NCI-H187 (cell line): ENCODE data around the gene BICD1.
"Not testable (repeated sequence)": the region's sequence is repeated elsewhere in the genome, so short reads cannot be mapped to it uniquely, and the experiment has no call there.

Experiments
- DNase-seq, 2 experiments: peaks; one replicate each; lab custom pipeline; 2025; lab: John Stamatoyannopoulos, UW

The BICD1 gene

GRCh38 chr12:32196250-32197198, 89.9 kb downstream of the BICD1 start:
- DNase-seq = no peak

- no peak for DNase-seq
Measured at GRCh38 chr12:32197421-32197820, 90.8 kb downstream of the BICD1 start.

GRCh38 chr12:32198555-32198954, 91.9 kb downstream of the BICD1 start:
- DNase-seq = no peak

GRCh38 chr12:32201096-32201495, 94.4 kb downstream of the BICD1 start:
- no peak for DNase-seq

- no peak for DNase-seq
Measured at GRCh38 chr12:32201976-32202375, 95.3 kb downstream of the BICD1 start.

GRCh38 chr12:32205731-32206130, 99.1 kb downstream of the BICD1 start:
- DNase-seq = no peak

GRCh38 chr12:32208355-32208754, 101.7 kb downstream of the BICD1 start:
- no peak for DNase-seq

GRCh38 chr12:32211066-32211899, 104.6 kb downstream of the BICD1 start:
- DNase-seq = no peak

- DNase-seq = no peak
Measured at GRCh38 chr12:32211900-32212156, 105.2 kb downstream of the BICD1 start.

GRCh38 chr12:32214723-32215122, 108.1 kb downstream of the BICD1 start:
- no peak for DNase-seq

GRCh38 chr12:32217354-32218310, 111.0 kb downstream of the BICD1 start:
- DNase-seq = peak; percentile 80 to 81

GRCh38 chr12:32223941-32224340, 117.3 kb downstream of the BICD1 start:
- no peak for DNase-seq

- no peak for DNase-seq
Measured at GRCh38 chr12:32226768-32227167, 120.1 kb downstream of the BICD1 start.

GRCh38 chr12:32229971-32230612, 123.4 kb downstream of the BICD1 start:
- peak in 1 of 2 experiments; percentile 42 for DNase-seq

GRCh38 chr12:32230613-32230993, 124.0 kb downstream of the BICD1 start:
- DNase-seq = peak; percentile 34 to 77

- not testable (repeated sequence) for DNase-seq
Measured at GRCh38 chr12:32231361-32231760, 124.7 kb downstream of the BICD1 start.

- no peak for DNase-seq
Measured at GRCh38 chr12:32233568-32233967, 126.9 kb downstream of the BICD1 start.

- no peak for DNase-seq
Measured at GRCh38 chr12:32235251-32235650, 128.6 kb downstream of the BICD1 start.

- no peak for DNase-seq
Measured at GRCh38 chr12:32240162-32240561, 133.5 kb downstream of the BICD1 start.

- no peak for DNase-seq
Measured at GRCh38 chr12:32240831-32241230, 134.2 kb downstream of the BICD1 start.

GRCh38 chr12:32242641-32243040, 136.0 kb downstream of the BICD1 start:
- DNase-seq = no peak
